Testis (tissue), 3 donors: ENCODE measurements around the gene ABHD2. TPM values are rescaled to one million over a fixed set of nuclear protein-coding genes. Genes with fewer than 3 reads are reported as not detected.

Experiments
- DNase-seq: peaks from one replicate; pipeline ENCODE4 v3.0.0-alpha.2; 2019
- H3K27ac ChIP-seq, 2 donors: fragments of 200-600 bp; sonication (generic); one replicate each; pipeline ENCODE4 v1.5.1; 2019
- H3K27me3 ChIP-seq: fragments of 200-600 bp; sonication (generic); one replicate; pipeline ENCODE4 v1.5.1; 2019
- H3K36me3 ChIP-seq: fragments of 200-600 bp; sonication (generic); one replicate; pipeline ENCODE4 v1.5.1; 2017; ENCODE audit warnings: low read depth; ENCODE audit errors: missing control alignments
- H3K4me1 ChIP-seq: fragments of 200-600 bp; sonication (generic); one replicate; pipeline ENCODE4 v1.5.1; 2019
- H3K4me3 ChIP-seq, 2 donors: fragments of 200-600 bp; sonication (generic); one replicate each; pipeline ENCODE4 v1.5.1; 2017 to 2019
- H3K9me3 ChIP-seq: fragments of 200-600 bp; sonication (generic); one replicate; pipeline ENCODE4 v1.5.1; 2017
- CTCF ChIP-seq, 3 experiments: fragments of 450-650 bp in 2 of 3; fragments of 200-600 bp in 1 of 3; sonication (generic) in 1 of 3; IDR thresholded peaks; one replicate each; pipeline ENCODE4 v1.5.1; 2016 to 2019; ENCODE audit warnings: antibody characterized with exemption in 3 of 3, mild to moderate bottlenecking in 2 of 3, moderate library complexity in 1 of 3
- POLR2A ChIP-seq: fragments of 450-650 bp; IDR thresholded peaks from one replicate; pipeline ENCODE4 v1.6.1; 2017; ENCODE audit warnings: antibody characterized with exemption, mild to moderate bottlenecking, moderate library complexity
- WGBS, 2 donors: methylation state at CpG; one replicate each; pipeline ENCODE4 v1.1.5; 2018; 5-methylcytosine and 5-hydroxymethylcytosine counted together
- intact Hi-C: fragments of 100-400 bp; cut with DNase I; formaldehyde crosslinking; loops from one replicate; pipeline ENCODE4 v1.15.1; 2023; ENCODE audit warnings: low total_unique reads
- polyA plus RNA-seq: library from polyadenylated mRNA; stranded (reverse); fragments of 350-450 nt; fragmentation: Illumina TruSeq; extraction: RNeasy Lipid Tissue Mini Kit (QIAGEN cat#74804); gene quantifications from one replicate; pipeline ENCODE4 v1.2.3, GENCODE V29; 2014; ENCODE audit warnings: low read depth, low replicate concordance; ENCODE audit not compliant: insufficient read depth
- total RNA-seq, 2 donors: library from RNA; depleted of rRNA; stranded (reverse); fragments of >200 nt; gene quantifications; one replicate each; pipeline ENCODE4 v1.2.3, GENCODE V29; 2016

The ABHD2 gene
- total and polyA plus RNA-seq, 3 donors from 2014 or later = 82.5 to 214 (median 109) TPM

GRCh38 chr15:89184357-89184756 is 96.1 kb downstream of the ABHD2 start:
- Histone ChIP-seq H3K27me3 (no peaks in the 10 kb centered on the region), H3K36me3 (no peaks in the 10 kb centered on the region), H3K4me1 (no peaks in the 10 kb centered on the region), H3K9me3 (no peaks in the 10 kb centered on the region), H3K27ac (no peak overlapping the region), H3K4me3 (no peak overlapping the region)
- intact Hi-C loops = no loop called here
- TF ChIP-seq CTCF (IDR thresholded peaks at IDR 0.05) = no peak
- TF ChIP-seq POLR2A = no peak
- DNase-seq = peak; percentile 36
- WGBS, 2 donors = 40 to 63% methylated on average over 6 of the region's 6 CpGs

DNA sequence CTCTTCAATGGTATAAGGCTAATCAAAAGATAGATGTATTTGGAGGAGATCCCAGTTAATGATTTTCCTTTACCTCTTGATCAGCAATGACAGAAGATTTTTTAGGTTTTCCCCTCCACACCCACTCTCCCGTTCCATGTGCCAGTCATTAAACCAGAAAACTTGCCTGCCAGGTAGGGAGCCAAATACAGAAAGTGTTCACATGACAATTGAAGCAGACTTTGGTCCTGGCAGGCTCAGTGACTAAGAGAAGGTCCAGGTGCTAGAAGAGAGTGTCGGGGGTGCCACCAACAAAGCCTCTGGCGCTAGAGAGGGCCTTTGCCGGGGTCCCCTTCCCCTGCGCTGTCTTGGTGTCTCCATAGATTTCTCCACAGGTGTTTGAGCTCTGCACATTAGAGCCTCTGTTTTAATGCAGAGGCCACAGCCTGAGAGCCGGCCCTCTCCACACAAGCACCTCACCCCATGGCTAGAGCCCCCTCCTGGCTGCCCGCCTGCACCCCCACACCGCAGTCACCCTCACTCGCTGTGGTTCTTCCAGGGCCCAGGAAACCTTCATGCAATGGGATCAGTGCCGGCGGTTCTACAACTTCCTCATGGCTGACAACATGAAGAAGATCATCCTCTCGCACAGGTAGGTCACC is 96.8 kb downstream of the ABHD2 start:
- intact Hi-C loops = no loop called here
- Histone ChIP-seq H3K27ac (no peak overlapping the region), H3K4me1 (no peaks in the 10 kb centered on the region), H3K9me3 (no peaks in the 10 kb centered on the region), H3K36me3 (no peaks in the 10 kb centered on the region), H3K27me3 (no peaks in the 10 kb centered on the region), H3K4me3 (no peak overlapping the region)
- TF ChIP-seq CTCF (IDR thresholded peaks at IDR 0.05) = no peak
- TF ChIP-seq POLR2A = no peak
- WGBS, 2 donors = 95% methylated on average over 12 of the region's 12 CpGs
- DNase-seq = no peak

DNA sequence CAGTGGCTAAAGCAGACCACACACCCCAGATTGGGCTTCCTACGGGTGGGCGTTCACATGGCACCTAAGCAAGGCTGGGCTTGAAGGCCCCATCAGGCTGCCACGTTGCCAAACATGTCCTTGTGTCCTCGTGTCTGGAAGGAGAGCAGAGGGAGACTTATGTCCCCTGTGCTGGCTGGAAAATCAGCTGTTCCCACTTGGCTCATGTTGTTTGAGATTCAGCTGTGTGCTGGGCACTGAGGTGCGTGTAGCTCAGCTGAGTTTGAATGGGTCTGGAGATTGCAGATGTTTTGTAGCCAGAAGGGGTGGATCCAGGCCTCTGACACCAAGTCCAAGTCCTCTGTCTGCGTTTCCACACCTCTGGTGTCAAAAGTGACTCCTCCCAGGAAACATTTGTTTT is 98.5 kb downstream of the ABHD2 start:
- H3K9me3 ChIP-seq = no peaks in the 10 kb centered on the region
- H3K4me3 ChIP-seq = no peak overlapping the region
- no peaks in the 10 kb centered on the region for H3K27me3 ChIP-seq
- H3K27ac ChIP-seq = no peak overlapping the region
- no peaks in the 10 kb centered on the region for H3K36me3 ChIP-seq
- 75 to 79% methylated on average over 5 to 6 of the region's 6 CpGs for WGBS, 2 donors
- H3K4me1 ChIP-seq = no peaks in the 10 kb centered on the region
- intact Hi-C loops = no loop called here
- TF ChIP-seq POLR2A (no peak), CTCF (IDR thresholded peaks at IDR 0.05) (no peak)
- no peak for DNase-seq

DNA sequence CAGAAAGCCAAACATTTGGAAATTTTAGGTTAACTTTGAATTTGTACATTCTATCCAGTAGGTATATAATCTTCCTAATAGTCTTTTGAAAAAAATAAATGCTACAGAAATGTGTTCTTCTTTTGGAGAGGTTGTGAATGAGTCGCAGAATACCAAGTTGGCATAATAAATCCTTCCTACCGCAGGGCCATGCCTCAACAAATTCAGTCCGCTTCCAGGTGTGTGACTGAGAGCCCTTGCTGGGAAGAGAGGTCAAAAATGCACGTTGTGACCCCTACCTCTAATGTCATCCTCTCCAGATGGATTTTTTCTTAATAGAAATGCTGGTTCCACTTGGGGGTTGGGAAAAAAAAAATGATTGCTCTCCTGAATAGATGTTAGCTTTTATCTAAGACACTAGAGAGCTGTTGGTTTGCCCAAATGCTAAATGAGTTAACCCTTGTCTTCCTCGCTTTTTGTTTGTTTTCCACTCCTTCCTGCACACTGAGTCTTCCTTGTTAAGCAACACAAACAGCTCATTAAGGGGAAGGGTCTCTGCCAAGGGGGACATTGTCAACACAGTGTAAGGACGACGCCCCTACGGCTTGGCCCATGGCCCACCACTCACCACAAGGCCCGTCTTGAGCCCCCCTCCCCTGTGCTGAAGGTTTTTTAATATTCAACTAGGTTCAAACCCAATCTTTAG is 99.2 kb downstream of the ABHD2 start:
- no peaks in the 10 kb centered on the region for H3K36me3 ChIP-seq
- H3K27ac ChIP-seq = no peak overlapping the region
- intact Hi-C loops = no loop called here
- WGBS, 2 donors = 88 to 89% methylated on average over 9 of the region's 9 CpGs
- no peak for DNase-seq
- no peaks in the 10 kb centered on the region for H3K27me3 ChIP-seq
- H3K4me3 ChIP-seq = no peak overlapping the region
- no peaks in the 10 kb centered on the region for H3K9me3 ChIP-seq
- TF ChIP-seq CTCF (IDR thresholded peaks at IDR 0.05) (no peak), POLR2A (no peak)
- no peaks in the 10 kb centered on the region for H3K4me1 ChIP-seq
